Measurements from ENCODE around the gene NADK.
A peak's percentile ranks its signal among the peaks of the same experiment; 100 is the strongest.

Gene NADK

GRCh38 chr1:1785666-1786065 lies 7.4 kb upstream of the NADK start:
- DNase-seq, result no peak

DNA sequence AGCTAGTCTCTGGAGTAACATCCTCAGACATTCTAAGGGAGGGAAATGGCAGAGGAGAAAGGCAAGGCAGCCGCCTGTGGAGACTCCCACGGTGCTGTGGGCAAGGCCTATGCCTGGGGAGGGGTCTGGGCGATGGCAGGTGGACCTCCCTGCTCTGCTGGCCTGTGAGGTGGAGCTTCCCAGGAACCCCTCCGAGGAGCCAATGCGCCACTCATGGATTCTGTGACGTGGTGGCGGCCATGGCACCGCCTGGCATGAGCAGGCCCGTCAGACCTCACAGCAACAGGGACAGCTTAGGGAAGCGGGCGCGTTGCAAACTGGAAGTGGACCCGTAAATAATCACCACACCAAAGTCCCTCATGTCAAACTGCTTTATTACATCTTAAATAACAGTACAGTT lies 6.7 kb upstream of the NADK start:
- no peak for DNase-seq

- DNase-seq, result no peak
These were observed 5.0 kb upstream of the NADK start for GRCh38 chr1:1783320-1783719.

DNA sequence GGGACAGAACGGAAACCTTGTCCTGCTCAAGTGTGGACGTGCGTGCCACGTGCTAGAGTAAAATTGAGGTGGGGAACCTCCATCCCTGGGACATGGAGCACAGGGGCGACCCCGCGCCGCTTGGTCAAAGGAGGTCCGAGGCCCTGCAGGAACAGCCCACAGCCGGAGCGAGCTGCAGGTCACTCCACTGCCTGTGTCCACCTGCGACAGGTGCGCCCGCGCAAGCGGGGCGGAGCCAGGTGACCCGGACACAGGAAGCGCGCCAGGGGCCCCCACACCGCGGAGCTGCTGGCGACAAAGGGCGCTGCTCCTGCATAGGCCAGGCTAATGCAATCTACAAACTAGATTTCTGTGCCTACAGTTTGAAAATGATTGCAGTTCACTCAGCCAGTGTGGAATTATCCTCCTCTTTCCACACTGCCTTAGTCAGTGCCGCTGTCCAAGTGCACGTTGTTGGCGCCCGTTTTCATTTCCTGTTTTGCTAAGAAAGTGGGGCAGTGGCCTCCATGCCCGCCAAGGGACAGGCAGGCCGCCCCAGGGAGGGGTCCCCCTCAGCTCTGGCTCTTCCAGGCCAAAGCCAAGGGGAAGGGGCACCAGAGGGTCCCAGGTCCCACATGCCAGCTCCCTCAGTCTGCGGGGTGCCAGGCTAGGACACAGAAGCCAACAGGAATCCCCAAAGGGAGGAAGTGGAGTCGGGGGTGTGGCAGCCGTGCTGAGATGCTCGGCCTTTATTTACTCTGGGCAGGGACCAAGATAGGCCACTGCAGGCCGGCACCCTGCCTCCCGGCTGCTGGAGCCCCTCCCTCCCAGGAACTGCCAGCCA lies 4.3 kb upstream of the NADK start:
- DNase-seq, result peak; percentile 61

- DNase-seq, result no peak
These were observed 3.2 kb upstream of the NADK start for GRCh38 chr1:1781526-1781903.

GRCh38 chr1:1780598-1781525 lies 2.6 kb upstream of the NADK start:
- DNase-seq, result no peak

DNA sequence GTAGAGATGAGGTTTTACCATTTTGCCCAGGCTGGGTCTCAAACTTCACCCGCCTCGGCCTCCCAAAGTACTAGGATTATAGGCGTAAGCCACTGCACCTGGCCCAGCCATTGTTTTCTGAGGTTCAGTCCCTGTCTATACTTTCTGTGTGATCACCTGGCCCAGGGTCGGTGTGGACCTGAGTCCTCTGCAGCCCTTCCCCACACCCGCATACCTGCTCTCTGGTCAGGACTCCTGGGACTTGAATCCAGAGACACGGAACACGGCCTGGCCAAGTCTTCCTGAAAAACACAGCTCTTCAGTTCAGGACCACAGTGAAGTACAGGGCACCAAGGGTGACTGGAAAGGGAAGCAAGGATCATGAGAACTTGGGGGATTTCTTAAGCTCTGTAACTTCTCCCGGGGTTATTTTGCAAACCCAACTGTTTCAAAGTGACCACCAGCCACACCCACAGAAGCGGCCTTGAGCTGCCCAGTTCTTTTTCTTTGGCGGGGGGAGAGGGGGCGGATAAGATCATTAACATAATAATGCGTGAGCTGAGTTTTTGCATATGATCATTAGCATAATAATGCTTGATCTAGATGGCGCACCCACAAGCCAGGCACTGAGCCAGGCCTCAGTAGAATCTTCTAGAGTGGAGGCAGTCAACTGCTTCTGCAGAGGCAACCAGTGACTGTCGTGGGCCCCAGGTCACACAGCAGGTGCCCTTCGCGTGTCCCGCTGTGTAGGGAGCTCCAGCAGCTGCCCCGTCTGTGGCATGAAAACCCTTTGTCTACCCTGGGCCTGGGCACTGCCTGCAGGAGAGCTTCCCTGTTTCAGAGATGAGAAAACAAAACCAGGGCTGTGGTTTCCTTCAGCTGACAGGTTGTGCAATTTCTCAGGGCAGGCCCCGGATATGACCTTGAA lies 1.7 kb upstream of the NADK start:
- DNase-seq, result no peak

DNA sequence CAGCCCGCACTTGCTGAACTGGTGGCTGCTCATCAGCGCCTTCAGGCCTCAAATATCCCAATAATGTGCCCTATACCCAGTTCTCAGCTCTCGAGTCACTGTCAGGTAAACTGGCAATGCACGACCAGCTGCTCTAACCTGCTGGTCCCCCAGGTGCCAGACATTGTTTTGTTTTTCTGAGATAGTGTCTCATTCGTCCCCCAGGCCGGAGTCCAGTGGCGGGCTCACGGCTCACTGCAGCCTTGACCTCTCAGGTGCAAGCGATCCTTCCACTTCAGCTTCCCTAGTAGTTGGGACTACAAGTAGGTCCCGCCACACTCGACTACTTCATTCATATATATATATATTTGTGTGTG lies 1.0 kb upstream of the NADK start:
- DNase-seq, result no peak

DNA sequence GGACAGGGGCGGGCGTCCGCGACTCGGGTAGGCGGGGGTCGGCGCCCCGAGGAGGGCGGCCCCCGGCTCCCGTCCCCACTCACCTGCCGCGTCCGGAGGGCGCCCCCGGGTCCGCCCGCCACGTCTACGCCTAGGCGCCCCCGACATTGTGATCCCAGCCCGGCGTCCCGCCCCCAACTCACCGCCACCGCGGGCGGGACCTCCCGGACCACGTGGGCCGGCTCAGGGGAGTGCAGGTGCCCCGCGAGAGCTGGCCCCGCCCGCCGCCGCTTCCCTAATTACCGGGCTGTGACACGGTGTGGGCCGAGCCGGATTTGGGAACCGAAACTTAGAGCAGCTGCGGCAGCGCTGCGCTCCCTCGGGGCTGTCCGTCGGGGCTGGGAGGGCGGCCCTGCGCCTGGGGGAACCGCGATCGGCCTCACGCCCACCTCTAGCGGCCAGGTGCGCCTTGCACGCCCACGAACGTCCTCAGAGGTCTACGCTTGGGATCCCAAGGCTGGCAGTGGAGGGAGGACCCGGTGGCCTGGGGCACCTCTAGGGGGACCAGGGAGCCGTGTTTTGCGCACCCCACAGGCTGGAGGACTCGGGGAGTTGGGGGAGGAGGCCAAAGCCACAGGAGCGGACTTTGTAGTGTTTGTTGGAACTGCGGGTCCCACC lies 521 bp upstream of the NADK start:
- peak; percentile 60 for DNase-seq

- DNase-seq, result peak; percentile 67
These were observed 729 bp downstream of the NADK start for GRCh38 chr1:1777583-1777899.

DNA sequence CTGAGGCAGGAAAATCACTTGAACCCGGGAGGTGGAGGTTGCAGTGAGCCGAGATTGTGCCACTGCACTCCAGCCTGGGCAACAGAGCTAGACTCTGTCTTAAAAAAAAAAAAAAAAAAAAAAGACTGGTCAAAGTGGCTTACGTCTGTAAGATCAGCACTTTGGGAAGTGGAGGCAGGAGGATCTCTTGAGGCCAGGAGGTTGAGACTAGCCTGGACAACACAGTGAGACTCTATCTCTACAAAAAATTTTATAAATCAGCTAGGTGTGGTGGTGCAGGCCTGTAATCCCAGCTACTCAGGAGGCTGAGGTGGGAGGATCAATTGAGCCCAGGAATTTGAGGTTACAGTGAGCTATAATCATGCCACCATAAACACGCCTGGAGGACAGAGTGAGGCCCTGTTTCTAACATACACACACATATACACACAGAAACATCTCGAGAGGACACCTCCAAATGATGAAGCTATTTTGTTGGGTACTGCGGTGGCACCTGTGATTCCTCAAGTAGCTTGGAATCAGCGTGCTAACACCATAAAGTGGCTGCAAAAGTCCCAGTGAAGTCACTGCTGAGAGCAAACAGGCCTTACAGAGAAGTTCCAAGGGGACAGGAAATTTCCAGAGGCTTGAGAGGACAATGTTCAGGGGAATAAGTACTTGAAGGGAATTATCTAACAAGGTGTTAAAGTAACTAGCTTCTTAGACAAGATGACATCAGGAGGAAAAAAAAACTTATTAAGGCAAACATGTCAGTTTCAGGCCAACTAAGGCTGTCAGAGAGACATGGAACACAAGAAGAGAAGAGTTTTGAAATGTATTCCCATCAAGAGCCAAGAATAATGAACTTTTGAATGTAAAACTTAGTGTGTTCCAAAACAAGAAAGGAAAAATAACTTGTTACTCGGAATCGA lies 1.3 kb downstream of the NADK start:
- DNase-seq, result no peak

DNA sequence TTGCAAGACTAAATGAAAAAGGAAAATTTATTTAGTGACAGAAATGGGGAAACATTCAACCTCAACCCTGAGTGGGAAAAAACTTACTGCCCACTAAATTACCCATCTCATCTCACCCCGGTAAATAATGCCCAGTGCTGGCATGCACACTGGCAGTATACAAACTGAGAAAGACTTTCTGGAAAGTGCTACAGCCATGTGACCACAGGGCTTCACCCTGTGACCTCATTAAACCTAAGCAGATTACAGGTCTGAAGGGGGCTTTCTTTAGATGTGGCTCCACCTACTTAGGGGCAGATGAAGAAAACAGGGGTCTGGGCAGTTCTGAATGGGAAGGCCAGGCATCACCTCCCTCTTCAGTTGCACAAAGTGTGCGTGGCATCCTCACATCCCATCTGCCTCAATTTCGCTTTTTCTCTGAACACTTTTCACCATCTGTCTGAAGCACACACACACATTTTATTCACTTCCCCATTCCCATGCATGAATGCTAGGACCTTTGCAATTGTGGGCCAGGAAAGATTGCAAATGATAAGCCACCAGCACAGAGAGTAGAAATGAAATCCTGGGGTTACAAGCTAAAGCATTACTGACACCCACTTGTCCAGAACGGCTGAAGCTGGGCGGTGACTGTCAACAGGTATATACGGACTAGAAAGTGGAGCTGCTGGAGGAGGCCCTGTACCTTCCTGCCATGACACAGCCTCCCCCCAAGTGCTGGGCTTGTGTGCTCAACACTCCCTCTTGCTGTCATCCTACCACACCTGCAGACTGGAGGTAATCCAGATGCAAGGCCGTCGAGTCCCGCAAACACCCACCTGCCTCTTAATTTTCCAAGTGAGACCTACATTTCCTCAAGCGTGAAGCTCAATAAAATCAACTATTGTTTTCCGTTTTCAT lies 2.7 kb downstream of the NADK start:
- no peak for DNase-seq

- no peak for DNase-seq
These were observed 4.4 kb downstream of the NADK start for GRCh38 chr1:1773874-1774273.

DNA sequence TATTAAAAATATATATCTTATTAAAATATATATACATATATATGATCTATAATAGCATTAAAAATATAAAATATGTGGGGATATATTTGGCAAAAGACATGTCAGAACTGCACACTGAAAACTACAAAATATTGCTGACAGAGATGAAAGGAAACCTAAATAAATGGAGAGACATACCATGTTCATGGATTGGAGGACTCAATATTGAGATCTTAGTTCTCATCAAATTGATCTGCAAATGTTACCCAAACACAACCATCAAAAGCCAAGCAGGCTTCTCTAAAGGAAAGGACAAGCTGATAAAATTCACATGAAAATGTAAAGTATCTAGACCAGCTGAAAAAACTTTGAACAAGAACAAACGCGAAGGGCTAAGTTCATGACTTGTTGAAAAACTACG lies 7.2 kb downstream of the NADK start:
- DNase-seq, result no peak

DNA sequence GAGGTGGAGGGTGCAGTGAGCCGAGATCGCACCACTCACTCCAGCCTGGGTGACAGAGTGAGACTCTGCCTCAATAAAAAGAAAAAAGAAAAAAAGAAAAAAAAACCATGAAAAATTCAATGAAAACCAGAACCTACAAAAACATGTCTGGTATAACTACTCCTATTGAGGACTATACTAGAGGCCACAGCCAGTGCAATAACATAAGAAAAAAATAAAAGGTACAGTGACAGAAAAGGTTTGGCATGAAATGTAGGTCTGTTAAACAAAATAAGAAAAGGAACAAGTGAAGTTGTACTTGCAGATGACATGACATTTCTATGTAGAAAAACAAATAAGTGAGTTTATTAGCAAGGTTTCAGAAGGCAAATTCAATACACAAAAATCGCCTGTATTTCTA lies 8.2 kb downstream of the NADK start:
- DNase-seq, result no peak

DNA sequence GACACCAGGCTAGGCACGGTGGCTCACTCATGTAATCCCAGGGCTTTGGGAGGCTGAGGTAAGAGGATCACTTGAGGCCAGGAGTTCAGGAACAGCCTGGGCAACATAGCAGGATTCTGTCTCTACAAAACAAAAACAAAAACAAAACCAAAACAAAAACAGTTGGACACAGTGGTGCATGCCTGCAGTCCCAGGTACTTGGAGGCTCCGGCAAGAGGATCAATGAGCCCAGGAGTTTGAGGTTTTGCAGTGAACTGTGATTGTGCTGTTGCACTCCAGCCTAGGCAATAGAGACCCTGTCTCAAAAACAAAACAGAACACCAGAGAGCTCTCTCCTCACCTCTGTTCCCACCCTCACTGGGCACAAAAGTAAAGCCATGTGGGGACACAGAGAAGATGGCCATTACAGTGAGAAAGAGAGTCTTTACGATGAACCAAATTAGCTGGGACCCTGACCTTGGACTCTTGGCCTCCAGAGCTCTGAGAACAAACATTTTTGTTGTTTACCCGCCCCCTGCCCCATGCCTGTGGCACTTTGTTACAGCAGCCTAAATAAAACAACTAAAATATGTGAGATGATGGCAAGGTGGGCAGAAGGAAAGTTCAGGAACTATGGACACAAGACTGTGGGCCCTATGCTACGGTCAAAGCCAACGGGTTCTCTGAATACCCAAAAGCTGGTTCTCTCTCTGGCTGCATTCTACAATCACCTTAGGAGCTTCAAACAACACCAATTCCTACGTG lies 9.8 kb downstream of the NADK start:
- no peak for DNase-seq

GRCh38 chr1:1764876-1765470 lies 13.3 kb downstream of the NADK start:
- DNase-seq, result no peak

- no peak for DNase-seq
These were observed 14.3 kb downstream of the NADK start for GRCh38 chr1:1763657-1764621.

Data from right hindlimb (tissue), 1 donor.